Activated gamma-delta T cell treated with anti-CD3 and anti-CD28 coated beads, Interleukin-2, amount 50 U/mL, for 16 hours (primary cell): ENCODE data around the gene EDRF1.

Experiments
- DNase-seq: peaks from one replicate; pipeline ENCODE4 v3.0.0-alpha.2; 2020; ENCODE audit warnings: low read depth

Gene EDRF1

DNA sequence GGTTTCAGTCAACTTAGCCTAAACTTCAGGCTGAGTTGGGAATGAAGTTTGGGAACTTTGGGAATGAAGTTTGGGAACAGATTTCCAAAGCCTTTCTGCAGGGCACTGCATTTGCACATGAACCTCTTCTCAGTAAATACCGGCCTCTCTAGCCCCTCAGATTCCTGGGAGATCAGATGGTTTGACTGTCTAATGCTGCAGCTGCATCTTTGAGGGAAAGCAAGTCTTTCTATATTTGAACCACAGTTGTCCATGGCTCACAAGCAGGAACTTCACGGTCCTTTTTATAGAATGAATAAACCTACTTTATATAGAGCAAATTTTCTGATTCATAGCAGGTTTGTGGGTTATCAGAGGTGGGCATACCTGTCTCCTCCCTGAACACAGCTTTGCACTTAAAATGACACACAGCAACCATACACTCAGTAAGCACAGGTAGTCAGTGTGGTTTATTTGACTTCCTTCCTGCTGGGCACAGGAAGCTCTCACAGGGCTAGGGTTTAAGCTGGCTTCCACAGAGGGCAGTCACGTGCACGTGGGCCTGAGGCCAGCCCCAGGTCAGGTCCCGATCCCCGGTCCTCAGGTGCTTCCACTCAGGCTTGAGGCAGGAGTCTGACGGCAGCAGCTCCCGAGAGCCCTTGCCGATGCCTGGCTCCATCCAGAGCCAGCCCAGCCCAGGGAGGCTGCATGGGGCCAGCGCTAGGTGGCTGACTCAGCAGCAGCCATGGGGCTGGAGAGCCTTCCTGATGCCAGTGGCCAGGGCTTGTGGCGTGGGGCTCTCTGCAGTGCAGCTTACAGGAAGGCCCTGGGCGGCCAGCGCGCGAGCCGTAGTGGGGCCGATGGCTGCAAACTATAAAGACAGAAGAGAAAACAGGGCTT is 68.9 kb downstream of the EDRF1 start:
- DNase-seq = no peak

DNA sequence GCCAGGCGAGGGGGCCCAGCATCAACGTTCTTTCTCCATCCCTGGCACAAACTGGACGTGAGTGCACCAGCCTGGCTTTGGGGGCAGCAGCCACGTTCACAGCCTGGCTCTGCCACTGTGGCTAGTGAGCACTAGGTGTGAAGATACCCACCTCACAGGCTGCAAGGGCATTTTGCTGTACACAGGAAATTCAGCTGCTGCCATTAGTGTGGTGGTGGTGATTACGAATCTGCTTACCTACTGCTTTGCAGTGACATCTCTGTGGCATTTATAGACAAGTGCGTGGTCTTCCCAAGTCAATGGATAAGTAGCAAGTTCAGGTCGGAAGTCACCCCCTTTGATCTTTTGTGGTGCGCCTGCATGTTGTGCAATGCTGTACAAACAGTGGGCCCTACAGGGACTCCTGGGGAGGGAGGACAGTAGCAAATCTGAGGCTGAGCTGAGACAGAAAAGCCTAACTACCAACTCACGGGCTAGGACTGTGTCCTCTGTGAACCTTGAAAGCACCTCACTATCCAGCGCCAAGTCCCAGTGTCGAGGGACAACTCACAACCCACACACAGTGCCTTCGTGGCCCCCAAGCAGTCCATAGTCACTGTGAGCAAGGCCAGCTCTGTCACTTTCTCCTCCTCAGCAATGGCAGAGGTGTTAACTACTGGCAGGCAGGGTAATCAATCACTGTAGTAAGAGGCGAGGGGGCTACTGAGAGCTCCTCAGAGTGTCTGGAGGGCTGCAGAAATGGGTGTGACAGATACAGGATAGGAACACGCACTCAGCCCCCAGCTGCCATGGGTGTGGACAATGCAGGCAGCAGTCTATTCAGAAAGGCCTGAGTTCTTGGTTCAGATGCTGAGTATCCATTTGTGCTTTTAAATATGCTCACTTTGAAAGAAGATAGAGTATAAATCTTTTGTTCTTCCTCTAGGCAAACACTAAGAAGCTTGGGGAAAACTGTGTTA is 73.1 kb downstream of the EDRF1 start:
- no peak for DNase-seq

DNA sequence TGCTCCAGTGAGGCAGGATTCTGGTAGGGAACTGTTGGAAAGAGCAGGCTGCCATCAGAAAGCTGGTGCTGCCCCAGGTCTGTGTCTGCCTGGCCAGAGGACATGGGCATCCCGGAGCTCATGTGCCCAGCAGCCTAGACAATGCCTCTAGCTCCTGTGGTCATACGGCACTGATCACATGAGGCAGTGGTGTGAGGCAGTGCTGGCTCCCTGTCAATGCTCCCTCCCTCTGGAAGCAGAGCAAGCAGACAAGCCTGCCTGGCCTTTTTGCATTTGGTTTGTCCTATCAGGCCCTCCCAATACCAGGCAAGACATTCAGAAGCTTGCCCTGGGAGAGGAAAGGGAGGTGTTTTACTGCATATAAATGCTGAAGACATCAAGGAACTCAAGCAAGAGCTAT is 75.6 kb downstream of the EDRF1 start:
- no peak for DNase-seq

DNA sequence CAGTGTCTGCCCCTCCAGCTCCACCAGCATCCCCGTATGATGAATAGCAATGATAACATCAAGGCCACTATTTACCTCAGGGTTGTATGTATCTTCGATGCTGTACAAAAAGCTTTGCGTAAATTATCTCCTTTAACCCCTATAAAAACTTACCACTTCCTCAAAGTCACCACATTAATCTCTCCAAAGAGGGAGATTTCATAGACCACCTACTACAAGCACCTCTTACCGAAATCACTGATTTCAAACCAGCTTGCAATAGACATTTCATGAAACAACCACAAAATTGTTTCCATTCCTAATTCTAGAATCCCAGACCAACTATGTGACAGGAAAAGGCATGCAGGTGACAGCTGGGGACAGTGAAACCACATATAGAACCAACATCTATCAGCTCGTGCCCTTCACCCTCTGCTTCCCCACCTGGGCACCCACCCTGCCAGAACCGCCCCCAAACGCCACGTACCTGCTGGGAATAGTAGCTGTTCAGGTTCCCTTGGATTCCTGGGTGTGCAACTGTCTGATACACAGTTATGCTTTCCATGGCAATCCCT is 76.2 kb downstream of the EDRF1 start:
- no peak for DNase-seq

DNA sequence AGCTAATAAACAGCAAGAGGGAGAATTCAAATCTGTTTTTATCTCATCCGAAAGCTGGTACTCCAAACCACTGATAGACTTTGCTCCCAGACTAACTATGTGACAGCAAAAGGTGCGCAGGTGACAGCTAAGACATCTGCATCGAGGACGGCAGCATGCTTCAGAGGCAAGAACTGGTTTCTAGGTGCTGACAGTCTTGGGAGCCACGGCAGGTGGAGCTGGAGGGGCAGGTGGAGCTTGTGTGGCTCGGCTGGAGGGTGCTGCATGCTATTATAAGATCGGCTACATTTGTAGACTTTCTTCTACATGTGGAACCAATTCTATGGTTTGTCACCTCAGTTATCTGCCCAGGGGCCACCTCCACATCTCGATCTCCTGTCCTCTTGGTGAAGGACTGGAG is 77.9 kb downstream of the EDRF1 start:
- DNase-seq = no peak

DNA sequence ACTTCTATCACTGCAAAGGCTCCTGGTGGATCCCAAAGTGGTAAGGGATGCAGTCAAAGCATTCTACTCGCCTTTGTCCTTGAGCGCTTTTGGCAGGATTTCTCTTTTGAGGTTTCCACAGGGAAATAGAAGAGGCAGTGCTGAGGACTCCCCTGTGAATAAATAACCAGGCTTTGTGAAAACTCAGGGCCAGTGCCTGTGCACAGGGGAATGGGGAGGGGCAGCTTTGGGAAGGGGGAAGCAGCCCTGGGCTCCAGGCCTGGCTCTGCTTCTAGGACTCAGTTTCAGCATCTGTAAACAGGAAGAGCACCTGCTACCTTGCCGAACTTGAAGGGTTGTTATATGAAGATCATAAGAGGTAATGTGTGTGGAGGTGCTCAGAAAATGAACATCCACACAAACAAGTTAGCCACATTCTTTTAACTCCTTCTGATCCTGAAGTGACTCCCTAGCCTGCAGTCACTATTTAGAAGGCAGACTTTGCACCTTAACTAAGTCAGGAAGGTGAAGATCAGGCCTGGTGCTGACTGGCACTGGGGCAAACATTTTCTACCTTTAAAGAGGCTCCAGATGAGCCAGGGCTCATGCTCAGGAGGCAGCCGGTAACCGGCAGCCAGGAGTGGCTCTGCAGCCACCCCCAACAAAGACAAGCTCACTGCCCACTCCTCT is 78.6 kb downstream of the EDRF1 start:
- no peak for DNase-seq

DNA sequence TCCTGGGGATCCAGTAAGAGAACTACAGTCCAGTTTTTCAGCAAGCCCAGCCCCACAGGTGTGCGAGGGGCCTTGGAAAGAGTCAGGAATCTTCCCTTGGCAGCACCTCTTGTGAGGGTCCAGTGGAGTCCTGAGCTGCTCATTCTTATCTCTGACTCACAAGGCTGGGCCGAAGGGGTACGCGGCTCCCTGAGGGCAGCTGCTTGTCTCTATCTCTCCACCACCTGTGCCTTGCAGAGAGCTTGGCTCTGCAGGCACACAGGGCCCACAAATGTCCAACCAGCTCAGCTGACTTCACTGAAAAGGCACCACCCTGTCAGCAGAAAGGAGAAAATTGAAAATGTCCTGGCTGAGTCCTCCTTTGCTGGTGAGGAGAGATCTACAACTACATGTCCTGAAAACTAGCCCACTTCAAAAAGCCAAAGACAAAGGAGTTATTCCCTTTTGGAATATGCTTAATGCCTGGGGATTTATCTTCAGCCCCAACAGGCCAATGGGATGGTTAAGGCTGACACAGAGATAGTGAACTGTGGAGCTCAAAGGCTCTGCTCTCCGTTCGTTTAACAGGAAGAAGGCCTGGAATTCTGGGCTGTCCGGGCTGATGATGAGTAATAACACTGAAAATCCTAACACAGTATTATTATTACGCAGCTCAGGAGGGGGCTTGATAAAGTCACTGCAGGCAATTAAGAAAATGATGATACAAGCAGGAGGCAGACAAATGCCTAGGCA is 80.1 kb downstream of the EDRF1 start:
- no peak for DNase-seq

DNA sequence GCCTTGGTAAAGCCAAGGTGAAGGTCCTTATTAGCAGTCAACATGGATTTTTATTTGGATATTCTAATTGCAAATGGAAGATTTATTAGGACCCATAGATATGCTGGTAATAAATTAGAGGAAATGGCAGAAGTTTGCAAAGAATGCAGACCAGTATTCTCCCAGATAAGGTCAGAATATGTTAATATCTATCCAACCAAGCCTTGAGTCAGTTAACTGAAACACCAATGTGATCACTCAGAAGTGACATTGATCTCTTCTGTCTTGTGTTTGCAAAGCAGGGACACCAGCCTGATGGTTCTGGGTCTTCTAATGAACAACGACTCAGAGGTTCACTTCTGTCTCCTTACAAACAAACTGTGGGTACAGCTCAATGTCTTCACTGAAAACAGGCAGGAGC is 82.1 kb downstream of the EDRF1 start:
- DNase-seq = no peak

DNA sequence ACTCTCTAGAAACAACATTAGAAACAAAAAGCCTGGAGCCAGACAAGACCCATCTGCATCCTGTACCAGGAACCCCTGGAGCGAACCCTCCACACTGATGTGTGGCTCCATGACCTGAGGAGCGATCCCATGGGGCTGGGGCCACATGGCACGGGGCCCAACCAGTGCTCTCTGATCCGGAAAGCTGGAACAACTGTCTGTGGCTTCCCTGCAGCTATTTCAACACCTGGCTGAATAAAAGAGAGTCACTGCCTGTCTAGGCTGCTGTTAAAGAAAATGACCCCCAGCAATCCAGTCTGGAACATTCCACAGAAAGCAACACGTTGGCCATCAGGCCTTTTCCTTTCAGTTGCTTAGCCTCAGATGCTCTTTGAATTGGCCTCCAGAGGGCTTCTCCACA is 82.6 kb downstream of the EDRF1 start:
- no peak for DNase-seq

DNA sequence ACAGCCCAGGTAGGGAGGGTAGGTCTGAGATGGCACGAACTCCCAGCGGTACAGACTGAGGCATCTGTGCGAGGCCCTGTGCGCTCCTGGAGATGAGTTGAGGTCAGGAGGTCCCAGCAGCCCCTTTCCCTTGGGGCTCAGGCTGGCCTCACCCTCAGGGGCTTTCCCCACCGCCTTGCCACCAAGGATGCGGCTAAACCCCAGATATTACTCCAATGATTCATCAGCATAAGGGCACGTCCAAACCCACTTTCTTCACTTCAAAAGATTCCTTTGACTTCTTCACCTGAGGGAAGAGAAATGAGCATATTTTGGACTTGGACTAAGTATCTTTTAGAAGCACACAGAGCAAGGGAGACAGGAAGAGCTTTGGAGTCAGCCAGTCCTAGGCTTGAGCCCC is 83.2 kb downstream of the EDRF1 start:
- DNase-seq = no peak

DNA sequence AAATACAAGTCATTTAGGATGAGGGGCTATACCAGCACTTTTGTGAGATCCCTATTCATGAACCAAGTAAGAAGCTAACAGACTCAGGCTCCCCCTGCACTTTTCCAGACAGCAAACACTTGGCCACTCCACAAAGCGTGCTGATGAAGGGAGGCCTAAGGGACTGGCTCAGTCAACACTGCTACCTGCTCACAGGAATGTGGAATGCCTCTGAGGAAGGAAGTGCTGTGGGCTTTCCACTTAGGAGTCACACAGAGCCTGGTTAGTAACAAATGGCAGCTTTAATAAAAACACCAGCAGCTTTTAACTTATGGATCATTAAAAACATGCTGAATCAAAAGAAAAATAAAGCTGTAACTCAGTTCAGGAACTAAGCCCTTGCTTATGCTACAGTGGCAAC is 88.5 kb downstream of the EDRF1 start:
- DNase-seq = no peak

DNA sequence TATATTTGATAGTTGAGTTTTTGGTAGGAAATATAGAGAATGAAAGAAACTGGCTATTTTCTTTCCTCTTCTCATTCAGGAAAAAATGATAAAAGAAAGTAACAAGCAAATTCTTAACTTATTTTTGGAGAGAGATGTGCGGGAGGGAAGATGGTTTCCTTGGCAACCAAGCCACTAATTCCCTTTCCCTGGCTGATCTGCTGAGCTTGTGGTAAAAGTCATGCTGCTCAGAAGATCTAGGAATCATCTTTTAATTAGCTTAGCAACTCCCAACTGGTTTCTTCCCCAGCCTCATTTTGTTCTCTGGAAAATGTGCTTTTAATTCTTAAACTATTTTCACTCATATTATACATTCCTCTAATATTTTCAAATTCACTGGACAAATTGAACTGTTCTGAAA is 91.7 kb downstream of the EDRF1 start:
- no peak for DNase-seq

DNA sequence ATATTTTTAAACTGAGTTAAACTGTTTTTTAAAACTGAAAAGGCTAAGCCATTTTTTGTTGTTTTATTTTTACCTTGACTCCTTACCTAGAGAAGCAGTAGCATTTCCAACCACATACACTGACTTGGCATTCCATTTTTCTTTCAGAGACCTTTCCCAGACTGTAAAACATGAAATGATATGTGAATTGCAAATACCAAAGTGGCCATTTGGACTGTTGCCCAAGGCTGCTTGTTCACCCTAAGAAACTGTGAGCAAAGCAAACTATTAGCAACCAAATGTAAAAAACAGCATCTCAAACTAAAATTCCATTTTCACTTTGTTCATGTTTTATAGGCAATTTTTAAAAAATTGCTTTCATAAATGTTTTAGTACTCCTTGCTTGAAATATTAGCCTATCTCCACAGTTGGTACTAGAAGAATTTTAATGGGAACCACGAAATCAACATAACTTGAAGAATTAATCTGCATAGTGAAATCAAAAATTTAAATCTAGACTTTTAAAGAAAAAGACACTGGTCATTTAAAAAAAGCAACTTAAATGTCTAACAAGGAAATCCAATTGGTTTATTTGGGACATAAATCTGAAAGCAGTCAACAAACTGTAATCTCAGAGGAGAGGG is 92.7 kb downstream of the EDRF1 start:
- DNase-seq = no peak
